Activated naive CD4-positive, alpha-beta T cell (primary cell): ENCODE results near the gene NOXA1.
A peak's percentile ranks its signal among the peaks of the same experiment; 100 is the strongest.
"Not testable (repeated sequence)": the region's sequence is repeated elsewhere in the genome, so short reads cannot be mapped to it uniquely, and the experiment has no call there.

ENCODE experiments used
- DNase-seq, 4 experiments: peaks; one replicate each; lab custom pipeline; 2025; lab: John Stamatoyannopoulos, UW

NOXA1 gene

GRCh38 chr9:137404961-137405567, 18.1 kb upstream of the NOXA1 start:
- no peak for DNase-seq

- no peak for DNase-seq
These were observed 17.5 kb upstream of the NOXA1 start for GRCh38 chr9:137405677-137406081.

- DNase-seq, result no peak
These were observed 17.0 kb upstream of the NOXA1 start for GRCh38 chr9:137406085-137406760.

- DNase-seq, result peak; percentile 19 to 72 (median 49)
These were observed 16.2 kb upstream of the NOXA1 start for GRCh38 chr9:137406876-137407589.

GRCh38 chr9:137407590-137408300, 15.4 kb upstream of the NOXA1 start:
- DNase-seq, result no peak

- no peak for DNase-seq
These were observed 14.4 kb upstream of the NOXA1 start for GRCh38 chr9:137408651-137409405.

GRCh38 chr9:137409515-137409914, 13.7 kb upstream of the NOXA1 start:
- no peak for DNase-seq

GRCh38 chr9:137410236-137410890, 12.8 kb upstream of the NOXA1 start:
- DNase-seq, result not testable (repeated sequence)

- DNase-seq, result no peak
These were observed 12.3 kb upstream of the NOXA1 start for GRCh38 chr9:137410891-137411249.

GRCh38 chr9:137411260-137411644, 11.9 kb upstream of the NOXA1 start:
- DNase-seq, result no peak

- no peak for DNase-seq
These were observed 11.4 kb upstream of the NOXA1 start for GRCh38 chr9:137411645-137412380.

- no peak for DNase-seq
These were observed 10.8 kb upstream of the NOXA1 start for GRCh38 chr9:137412431-137412830.

- no peak for DNase-seq
These were observed 7.7 kb upstream of the NOXA1 start for GRCh38 chr9:137415451-137415850.

- DNase-seq, result no peak
These were observed 7.1 kb upstream of the NOXA1 start for GRCh38 chr9:137416006-137416562.

- no peak for DNase-seq
These were observed 6.5 kb upstream of the NOXA1 start for GRCh38 chr9:137416563-137417151.

- DNase-seq, result no peak
These were observed 5.8 kb upstream of the NOXA1 start for GRCh38 chr9:137417161-137418021.

- no peak for DNase-seq
These were observed 1.2 kb upstream of the NOXA1 start for GRCh38 chr9:137421838-137422603.
